RPMI7951 (cell line): Measurements from ENCODE around the gene P2RY12. TPM values are rescaled to one million over a fixed set of nuclear protein-coding genes. Genes with fewer than 3 reads are reported as not detected.

Experiments
- DNase-seq: peaks from one replicate; pipeline ENCODE4 v3.0.0-alpha.2; 2012; ENCODE audit warnings: low read depth
- total RNA-seq: library from RNA; depleted of rRNA; stranded (reverse); fragments of >200 nt; shearing (Covaris generic); gene quantifications from 2 replicates; pipeline ENCODE4 v1.2.3, GENCODE V29; 2014; rRNA removed

The P2RY12 gene
- total RNA-seq, 1 experiment from 2014 or later = not detected

DNA sequence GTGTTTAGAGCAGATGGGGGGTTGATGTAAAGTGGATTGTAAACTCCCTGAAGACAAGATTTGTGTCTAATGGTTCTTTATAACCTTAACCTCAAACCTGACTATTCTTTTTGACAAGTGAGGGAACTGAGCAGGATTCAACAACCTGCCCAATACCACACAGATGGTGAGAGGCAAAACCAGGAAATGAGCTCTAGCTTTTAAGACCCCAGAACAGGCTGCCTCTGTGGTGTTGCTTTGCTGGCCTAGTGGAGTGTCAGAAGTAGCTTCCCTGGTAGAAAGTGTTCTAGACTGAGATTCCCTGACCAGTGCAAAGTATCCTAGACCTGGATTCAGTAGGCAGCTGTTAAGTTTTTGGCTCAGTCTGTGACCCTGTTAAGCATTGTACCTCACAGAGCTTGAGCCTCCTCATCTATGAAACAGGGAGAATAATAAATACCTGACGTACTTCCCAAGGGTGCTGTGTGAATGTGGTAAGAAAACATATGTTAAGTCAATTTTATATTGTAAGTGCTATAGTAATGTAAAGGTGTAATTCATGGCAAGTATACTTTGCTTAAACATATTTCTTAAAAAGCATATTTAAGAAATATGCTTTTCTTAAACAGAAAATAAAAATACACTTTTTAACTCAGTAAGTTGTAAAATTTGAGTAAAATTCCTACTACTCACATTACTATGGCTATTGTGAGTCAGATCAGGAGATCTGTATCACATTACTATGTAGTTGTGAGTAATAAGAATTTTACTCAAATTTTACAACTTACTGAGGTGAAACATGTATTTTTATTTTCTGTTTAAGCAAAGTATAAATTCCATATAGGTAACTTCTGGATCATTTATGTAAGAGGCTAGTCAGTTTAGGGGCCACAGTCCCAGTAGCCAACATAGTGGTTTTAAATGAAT, 76.7 kb downstream of the P2RY12 start:
- DNase-seq = no peak

DNA sequence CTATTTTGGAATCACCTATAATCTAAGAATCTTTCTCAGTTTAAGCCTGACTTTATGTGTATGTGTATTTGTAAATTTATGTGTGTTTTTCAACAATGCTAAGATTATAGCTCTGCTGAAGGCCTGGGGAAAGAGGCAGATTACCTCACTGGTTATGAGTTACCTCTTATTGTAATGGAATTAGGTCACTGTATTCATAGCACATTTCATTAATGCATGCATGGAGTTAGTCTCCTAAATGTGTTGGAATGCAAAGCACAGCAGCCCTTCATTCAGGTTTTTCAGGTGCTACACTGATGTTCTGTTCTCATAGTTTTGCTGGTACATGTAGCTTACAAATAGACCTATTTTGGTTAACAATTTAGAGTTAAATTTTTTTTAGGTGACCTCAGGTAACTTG, 77.4 kb downstream of the P2RY12 start:
- DNase-seq = no peak

DNA sequence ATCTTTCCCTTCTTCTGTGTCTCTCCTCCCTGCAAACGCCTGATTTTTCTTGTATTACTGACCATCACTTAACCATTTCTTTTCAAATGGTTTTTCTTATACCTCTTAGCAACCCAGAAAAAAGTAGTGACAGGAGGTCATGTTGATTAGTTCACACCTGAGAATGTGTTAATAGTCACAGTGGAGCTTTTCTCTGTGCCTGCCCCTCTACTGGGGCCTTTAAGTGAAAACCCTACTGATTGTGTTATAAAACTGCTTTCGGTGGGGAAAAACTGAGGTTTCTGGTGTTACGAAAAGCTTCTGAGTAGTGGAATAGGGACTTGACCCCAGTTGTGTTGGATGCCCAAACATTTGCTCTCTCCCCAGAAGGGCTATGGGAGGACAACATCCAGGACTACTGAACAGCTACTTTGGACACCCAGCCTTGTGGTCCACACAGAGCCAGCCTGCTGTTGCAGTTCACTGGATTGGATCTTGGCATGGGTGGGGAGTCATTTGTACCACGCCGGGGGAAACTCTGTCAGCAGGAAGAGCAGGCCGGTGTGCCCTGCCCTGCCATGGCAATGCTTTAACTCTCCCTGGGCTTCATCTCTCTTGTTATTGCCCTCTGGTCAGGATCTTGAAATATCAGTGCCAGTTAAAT, 78.3 kb downstream of the P2RY12 start:
- DNase-seq = no peak

DNA sequence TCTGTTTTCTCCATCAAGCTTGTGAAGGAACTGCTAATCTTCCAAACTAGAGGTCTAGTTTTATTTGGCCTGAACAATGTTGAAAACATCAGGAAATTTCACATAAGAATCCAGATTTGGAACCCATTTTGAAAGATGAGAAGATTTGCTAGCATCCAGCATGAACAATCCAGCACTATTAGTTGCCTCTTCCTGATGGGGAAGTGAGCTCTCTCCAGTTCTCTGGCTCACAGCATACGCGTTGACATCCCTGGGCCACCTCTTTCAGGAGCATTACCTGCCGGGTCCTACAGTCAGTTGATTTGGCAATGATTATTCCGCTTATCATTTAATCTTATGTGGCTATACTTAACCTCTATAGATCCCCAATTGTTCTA, 78.8 kb downstream of the P2RY12 start:
- no peak for DNase-seq

DNA sequence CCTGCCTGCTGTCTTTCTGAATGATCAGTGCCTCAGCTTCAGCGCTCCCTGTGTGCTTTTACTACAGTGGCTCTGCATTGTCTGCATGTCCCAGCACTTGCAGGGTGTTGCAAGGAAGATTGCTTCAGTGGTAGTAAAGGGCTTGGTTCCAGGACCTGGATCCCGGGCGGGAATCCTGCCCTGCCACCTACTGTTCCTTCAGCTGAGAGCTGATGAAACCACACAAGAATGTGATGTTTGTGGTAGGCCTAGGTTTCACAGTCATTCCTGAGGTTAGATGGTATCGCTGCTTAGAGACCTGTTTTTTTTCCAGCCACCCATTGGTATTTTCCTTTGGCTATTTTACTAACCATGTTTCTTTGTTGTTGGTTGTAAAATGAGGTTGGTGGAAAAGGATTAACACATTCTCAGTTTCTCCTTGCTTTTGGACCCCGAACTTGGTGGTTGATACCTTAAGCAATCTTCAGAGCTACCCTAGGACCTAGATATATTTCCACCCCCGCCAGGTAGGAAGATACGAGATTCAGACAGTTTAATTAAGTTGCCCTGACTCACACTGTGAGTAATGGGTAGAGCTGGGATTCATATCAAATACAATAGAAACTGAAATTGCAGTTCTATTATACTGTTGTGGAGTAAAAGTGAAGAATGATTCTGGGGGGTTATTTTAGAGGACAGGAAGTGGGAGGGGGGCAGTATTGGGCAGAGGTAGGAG, 79.3 kb downstream of the P2RY12 start:
- peak; percentile 96 for DNase-seq

DNA sequence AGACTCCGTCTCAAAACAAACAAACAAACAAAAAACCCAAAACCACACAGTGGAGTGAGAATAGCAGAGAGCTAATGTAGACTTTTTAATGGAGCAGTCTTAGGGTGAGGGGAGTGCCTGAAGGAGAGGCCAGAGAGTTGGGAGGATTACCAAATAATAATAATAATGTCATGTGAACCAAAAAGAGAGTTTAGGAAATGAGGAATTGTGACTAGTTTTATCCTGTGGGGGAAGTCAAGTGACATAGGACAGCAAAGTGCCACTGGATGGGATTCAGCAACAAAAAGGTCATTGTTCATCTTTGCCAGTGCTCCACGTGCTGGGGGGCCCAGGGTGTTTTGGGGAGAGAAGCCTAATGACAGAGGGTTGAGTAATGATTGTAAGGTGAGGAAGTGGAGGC, 80.8 kb downstream of the P2RY12 start:
- DNase-seq = no peak

DNA sequence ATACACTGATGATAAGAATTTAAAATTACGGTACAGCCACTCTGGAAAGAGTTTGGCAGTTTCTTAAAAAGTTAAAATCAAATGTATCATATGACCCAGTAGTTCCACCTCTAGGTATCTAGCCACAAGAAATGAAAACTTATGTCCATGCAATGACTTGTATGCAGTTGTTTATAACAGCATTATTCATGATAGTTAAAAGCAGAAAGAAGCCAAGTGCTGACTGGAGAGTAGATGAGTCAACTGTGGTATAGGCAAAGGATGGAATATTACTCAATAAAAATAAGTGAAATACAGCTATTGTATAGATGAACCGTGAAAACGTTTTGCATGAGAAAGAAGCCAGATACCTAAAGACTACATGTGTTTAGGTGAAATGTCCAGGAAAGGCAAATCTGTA, 82.8 kb downstream of the P2RY12 start:
- DNase-seq = peak; percentile 10

DNA sequence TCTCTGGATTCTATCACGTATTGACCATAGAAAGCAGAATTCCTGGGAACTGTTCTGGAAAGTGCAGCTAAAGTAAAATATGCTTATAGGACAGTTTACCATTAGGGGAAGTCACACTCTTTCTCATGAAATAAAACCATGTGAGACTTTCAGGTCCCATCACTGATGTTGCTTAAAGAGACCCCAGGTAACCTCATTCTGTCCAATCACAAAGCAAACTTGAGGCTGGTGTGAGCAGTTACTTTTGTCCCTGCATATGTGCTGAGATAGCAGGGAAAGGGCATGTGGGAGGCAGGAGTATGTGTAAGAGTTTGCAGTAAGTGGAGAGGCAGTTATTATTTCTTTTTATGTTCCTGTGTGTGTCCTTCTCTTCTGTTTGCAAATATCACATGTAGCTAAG, 84.0 kb downstream of the P2RY12 start:
- DNase-seq = no peak

DNA sequence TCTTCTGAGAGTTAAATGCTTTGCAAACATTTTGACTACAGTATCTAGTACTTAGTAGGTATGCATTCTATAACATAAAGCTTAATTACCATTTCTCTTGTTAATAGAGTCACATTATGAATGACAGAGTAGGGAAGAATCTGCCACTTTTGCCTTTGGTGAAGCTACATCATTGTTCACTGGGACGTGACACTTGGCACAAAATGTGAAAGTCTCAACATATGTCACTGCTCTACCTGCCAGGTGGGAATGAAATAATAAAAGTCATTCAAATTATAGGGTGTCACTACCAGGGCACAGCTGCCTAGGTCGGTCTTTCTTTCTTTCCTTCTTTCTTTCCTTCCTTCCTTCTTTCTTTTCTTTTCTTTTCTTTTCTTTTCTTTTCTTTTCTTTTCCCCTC, 85.5 kb downstream of the P2RY12 start:
- no peak for DNase-seq

DNA sequence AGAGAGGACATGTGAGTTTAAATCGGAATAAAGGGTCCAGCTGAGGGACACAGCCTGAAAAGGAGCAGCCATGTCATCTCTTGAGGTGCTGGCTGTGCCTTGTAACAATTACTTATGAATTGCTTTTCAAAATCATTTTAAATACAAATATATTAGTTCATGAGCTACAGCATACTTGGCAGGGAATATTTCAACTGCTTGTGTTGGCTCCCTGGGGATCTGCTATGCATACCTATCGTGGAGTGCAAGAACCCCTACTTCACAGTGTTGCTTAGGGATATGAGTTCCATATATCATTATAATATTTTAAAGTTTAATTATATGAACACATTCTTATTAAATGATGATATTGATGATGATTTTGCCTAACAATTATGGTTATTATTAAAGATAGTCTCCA, 87.1 kb downstream of the P2RY12 start:
- no peak for DNase-seq

DNA sequence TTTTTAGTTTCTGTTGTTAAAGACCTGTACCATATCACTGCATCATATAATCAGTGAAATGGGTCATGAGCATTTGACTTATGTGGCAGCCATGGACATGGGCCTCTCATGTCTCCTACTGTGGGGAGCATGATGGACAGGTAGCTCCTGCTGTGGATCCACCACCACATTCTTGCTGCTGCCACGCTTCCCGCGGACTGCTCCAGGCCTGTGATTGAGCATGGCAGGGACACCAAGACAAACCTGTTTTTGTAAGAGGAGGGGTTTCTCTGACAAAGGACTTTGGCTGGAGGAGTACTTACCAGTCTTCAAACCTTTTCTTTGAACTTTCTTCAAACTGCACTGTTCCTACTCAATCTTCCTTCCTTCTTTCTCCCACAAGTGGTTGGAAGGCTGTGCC, 88.3 kb downstream of the P2RY12 start:
- no peak for DNase-seq

DNA sequence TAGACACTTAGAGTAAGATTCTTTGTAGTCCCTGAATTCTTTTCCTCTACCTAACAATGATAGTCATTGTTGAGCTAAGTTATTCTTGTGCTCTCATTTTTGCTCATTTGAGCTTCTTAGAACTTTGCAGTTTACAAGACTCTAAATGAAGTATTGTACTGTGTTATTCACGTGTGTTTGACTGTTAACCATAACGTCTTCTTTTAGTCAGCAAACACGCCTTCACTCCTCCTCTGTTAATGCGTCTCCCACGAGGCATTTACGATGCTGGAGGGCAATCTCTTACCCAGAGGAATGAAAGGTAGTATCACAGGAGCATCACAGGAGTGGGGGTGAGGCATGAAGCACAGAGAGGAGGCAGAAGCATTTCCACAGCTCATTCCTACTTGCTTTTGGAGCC, 91.4 kb downstream of the P2RY12 start:
- DNase-seq = no peak

DNA sequence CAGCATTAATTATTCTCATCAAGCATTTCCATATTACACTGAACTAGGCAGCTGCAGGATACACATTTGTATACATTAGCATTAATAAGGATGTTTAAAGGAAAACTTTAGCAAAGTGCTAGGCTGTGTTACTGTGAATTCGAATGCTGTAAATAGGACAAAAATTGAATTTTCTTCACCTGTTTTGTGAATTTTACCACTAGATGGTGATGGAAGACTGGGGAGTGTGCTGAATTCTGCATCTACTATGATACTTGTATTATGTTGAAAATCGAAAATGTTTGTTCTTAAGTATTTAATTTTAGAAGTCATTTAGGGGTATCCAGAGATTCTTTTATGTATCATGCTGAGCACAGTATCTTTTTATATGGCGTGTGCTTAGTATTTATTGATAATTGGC, 93.9 kb downstream of the P2RY12 start:
- DNase-seq = peak; percentile 40

DNA sequence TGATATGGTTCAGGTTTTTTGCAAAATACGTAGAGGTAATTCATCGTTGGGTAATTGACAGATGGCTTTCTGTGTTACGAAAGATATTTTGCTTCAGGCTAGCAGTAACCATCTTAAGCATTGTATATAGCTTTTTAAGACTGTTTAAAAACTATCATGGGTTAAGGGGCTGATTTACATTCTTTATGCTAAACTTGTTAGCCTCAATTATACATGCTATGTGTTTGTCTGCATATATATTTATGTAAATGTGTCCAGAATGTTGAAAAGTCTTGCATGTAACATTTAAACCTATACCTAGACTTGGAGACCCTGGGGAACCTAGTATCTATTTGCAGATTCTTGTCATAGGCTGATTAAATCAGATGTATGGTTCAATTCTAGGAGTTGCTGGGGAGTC, 95.1 kb downstream of the P2RY12 start:
- DNase-seq = no peak

Other genes starting within 250 kb of the P2RY12 start
- not detected in 2 replicates for gene GPR171, start 181.5 kb downstream of the P2RY12 start, total RNA-seq
- gene P2RY14, start 106.2 kb downstream of the P2RY12 start, total RNA-seq = not detected in 2 replicates
- gene GPR87, start 67.9 kb downstream of the P2RY12 start, total RNA-seq = not detected in 2 replicates
- not detected in 2 replicates for gene P2RY13, start 55.2 kb downstream of the P2RY12 start, total RNA-seq
- 0.36 and 0.59 TPM in 2 replicates for gene IGSF10, start 76.3 kb upstream of the P2RY12 start, total RNA-seq